ENCODE measurements around the gene PDZK1. TPM values are rescaled to one million over a fixed set of nuclear protein-coding genes. Genes with fewer than 3 reads are reported as not detected.

PDZK1 gene
- total RNA-seq, 4 donors from 2014 or later, result 1.9 to 3.0 (median 2.2) TPM; not detected in 1

GRCh38 chr1:145701306-145701862 lies 5.8 kb downstream of the PDZK1 start:
- intact Hi-C loops (cut with DNase I; ENCODE audit: low total_unique reads), result no loop called here
- no peak overlapping the region for H3K4me3 ChIP-seq
- DNase-seq, result no peak
- in situ Hi-C loops (cut with MboI; ENCODE audit: low pct_ligation_motif_present in 1 of 4, low pct_unique_long_range_greater_than_20kb in 1 of 4, low sequenced_read_pairs in 3 of 4), result no loop called here
- TF ChIP-seq POLR2AphosphoS5 (IDR thresholded peaks at IDR 0.05), result no peak
- TF ChIP-seq EP300 (IDR thresholded peaks at IDR 0.05; ENCODE audit: low read depth), result no peak
- TF ChIP-seq, protein P1, sequence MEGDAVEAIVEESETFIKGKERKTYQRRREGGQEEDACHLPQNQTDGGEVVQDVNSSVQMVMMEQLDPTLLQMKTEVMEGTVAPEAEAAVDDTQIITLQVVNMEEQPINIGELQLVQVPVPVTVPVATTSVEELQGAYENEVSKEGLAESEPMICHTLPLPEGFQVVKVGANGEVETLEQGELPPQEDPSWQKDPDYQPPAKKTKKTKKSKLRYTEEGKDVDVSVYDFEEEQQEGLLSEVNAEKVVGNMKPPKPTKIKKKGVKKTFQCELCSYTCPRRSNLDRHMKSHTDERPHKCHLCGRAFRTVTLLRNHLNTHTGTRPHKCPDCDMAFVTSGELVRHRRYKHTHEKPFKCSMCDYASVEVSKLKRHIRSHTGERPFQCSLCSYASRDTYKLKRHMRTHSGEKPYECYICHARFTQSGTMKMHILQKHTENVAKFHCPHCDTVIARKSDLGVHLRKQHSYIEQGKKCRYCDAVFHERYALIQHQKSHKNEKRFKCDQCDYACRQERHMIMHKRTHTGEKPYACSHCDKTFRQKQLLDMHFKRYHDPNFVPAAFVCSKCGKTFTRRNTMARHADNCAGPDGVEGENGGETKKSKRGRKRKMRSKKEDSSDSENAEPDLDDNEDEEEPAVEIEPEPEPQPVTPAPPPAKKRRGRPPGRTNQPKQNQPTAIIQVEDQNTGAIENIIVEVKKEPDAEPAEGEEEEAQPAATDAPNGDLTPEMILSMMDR (IDR thresholded peaks at IDR 0.05), result no peak
- TF ChIP-seq POLR2A (IDR thresholded peaks at IDR 0.05), result no peak
- H3K9me3 ChIP-seq, result no peaks in the 10 kb centered on the region
- no peaks in the 10 kb centered on the region for H3K27me3 ChIP-seq
- no peak overlapping the region for H3K27ac ChIP-seq
- no peaks in the 10 kb centered on the region for H3K36me3 ChIP-seq
- WGBS, 2 donors (ENCODE audit: low coverage in 1 of 2), result 81 to 94% methylated on average over 2 of the region's 2 CpGs
- no peaks in the 10 kb centered on the region for H3K4me1 ChIP-seq

- no peak overlapping the region for H3K27ac ChIP-seq
- in situ Hi-C loops (cut with MboI; ENCODE audit: low pct_ligation_motif_present in 1 of 4, low pct_unique_long_range_greater_than_20kb in 1 of 4, low sequenced_read_pairs in 3 of 4), result no loop called here
- whole genome bisulfite sequencing, 2 donors (ENCODE audit: low coverage in 1 of 2), result 94 to 100% methylated on average over 3 of the region's 3 CpGs
- no peaks in the 10 kb centered on the region for H3K27me3 ChIP-seq
- H3K36me3 ChIP-seq, result no peaks in the 10 kb centered on the region
- no peaks in the 10 kb centered on the region for H3K4me1 ChIP-seq
- H3K4me3 ChIP-seq, result no peak overlapping the region
- intact Hi-C loops (cut with DNase I; ENCODE audit: low total_unique reads), result no loop called here
- no peak for DNase-seq
- TF ChIP-seq POLR2AphosphoS5 (IDR thresholded peaks at IDR 0.05) (no peak), POLR2A (IDR thresholded peaks at IDR 0.05) (no peak), EP300 (IDR thresholded peaks at IDR 0.05; ENCODE audit: low read depth) (no peak)
- TF ChIP-seq, protein P1 (IDR thresholded peaks at IDR 0.05), result no peak
- H3K9me3 ChIP-seq, result no peaks in the 10 kb centered on the region
Observed at GRCh38 chr1:145696630-145696960, 10.6 kb downstream of the PDZK1 start.

DNA sequence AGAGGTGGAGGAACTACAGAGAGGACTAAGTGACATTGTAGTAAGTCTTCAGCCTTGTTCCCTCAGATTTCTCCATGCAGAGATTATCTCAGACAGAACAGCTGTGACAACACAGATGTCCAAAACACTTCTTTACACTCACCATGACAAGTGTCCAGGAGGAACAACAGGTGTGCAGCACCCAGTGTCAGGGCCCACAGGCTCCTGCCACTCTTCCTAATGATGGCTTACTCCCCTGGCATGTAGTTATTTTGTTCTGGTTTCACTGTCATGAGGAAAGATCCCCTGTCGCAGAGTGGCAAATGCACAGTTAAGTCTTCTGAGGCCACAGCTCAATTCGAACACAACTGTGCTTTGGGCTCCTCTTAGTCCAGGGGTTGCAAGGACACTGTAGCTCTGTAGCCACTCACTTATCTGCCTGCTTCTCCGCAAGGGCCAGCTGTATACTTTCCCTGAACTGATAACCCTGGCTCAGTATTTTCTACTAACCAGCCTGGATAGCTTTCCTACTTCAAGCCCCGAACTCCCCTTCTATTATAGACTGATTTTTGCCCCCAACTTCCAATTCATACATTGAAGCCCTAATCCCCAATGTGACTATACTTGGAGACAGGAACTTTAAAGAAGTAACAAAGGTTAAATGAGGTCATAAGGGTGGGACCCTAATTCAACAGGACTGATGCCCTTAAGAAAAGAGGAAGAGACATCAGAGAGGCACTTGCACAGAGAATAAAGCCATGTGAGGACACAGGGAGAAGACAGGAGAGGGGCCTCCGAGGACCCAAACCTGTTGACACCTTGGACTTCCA lies 11.1 kb downstream of the PDZK1 start:
- H3K9me3 ChIP-seq, result no peaks in the 10 kb centered on the region
- no peaks in the 10 kb centered on the region for H3K36me3 ChIP-seq
- intact Hi-C loops (cut with DNase I; ENCODE audit: low total_unique reads), result no loop called here
- peaks cover 0 to 3% (median 0%) of the 10 kb centered on the region in 4 donors for H3K4me1 ChIP-seq
- H3K27ac ChIP-seq, result no peak overlapping the region
- 87 to 90% methylated on average over 3 to 5 of the region's 5 CpGs for WGBS, 2 donors (ENCODE audit: low coverage in 1 of 2)
- in situ Hi-C loops (cut with MboI; ENCODE audit: low pct_ligation_motif_present in 1 of 4, low pct_unique_long_range_greater_than_20kb in 1 of 4, low sequenced_read_pairs in 3 of 4), result no loop called here
- no peak for DNase-seq
- TF ChIP-seq POLR2AphosphoS5 (IDR thresholded peaks at IDR 0.05) (no peak), POLR2A (IDR thresholded peaks at IDR 0.05) (no peak), EP300 (IDR thresholded peaks at IDR 0.05; ENCODE audit: low read depth) (no peak)
- TF ChIP-seq, protein P1 (IDR thresholded peaks at IDR 0.05), result no peak
- no peaks in the 10 kb centered on the region for H3K27me3 ChIP-seq
- no peak overlapping the region for H3K4me3 ChIP-seq

DNA sequence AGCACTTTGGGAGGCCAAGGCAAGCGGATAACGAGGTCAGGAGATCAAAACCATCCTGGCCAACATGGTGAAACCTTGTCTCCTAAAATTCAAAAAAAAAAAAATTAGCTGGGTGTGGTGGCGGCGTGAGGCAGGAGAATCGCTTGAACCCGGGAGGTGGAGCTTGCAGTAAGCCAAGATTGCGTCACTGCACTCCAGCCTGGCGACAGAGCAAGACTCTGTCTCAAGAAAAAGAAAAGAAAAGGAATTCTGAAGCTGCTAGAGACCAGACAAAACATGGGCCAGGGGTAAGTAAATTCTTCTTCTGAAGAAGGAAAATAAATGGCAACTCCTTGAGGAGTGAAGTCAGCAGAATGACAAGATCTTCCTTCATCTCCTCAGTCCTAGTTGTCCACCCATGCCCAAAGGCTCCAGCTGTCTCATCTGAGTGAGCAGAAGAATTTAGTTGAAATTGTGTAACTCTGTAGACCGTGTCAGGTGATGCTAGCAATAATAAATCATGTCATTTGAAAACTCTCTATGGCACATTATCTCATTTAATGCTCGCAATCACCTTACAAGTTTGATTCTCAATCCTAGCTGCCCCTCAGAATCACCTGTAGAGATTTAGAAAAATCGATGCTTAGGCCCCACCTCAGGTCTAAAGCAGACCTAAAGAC lies 14.3 kb downstream of the PDZK1 start:
- 91 to 92% methylated on average over 8 to 11 of the region's 11 CpGs for WGBS, 2 donors (ENCODE audit: low coverage in 1 of 2)
- Histone ChIP-seq H3K4me3 (no peak overlapping the region), H3K36me3 (no peaks in the 10 kb centered on the region), H3K4me1 (peaks cover 0 to 17% (median 3%) of the 10 kb centered on the region in 4 donors), H3K9me3 (no peaks in the 10 kb centered on the region), H3K27ac (no peak overlapping the region), H3K27me3 (no peaks in the 10 kb centered on the region)
- in situ Hi-C loops (cut with MboI; ENCODE audit: low pct_ligation_motif_present in 1 of 4, low pct_unique_long_range_greater_than_20kb in 1 of 4, low sequenced_read_pairs in 3 of 4) (no loop called here), intact Hi-C loops (cut with DNase I; ENCODE audit: low total_unique reads) (no loop called here)
- no peak for TF ChIP-seq POLR2A (IDR thresholded peaks at IDR 0.05)
- TF ChIP-seq POLR2AphosphoS5 (IDR thresholded peaks at IDR 0.05), result no peak
- no peak for TF ChIP-seq EP300 (IDR thresholded peaks at IDR 0.05; ENCODE audit: low read depth)
- TF ChIP-seq, protein P1 (IDR thresholded peaks at IDR 0.05), result no peak
- no peak for DNase-seq

All from transverse colon (tissue), 4 donors.